Measurements from ENCODE around the gene KDM7A. TPM values are rescaled to one million over a fixed set of nuclear protein-coding genes. Genes with fewer than 3 reads are reported as not detected.
"Not testable (repeated sequence)": the region's sequence is repeated elsewhere in the genome, so short reads cannot be mapped to it uniquely, and the experiment has no call there.

KDM7A gene
- total RNA-seq, 2 donors from 2014 or later: 12.8 to 15.4 TPM

GRCh38 chr7:140175221-140176121 is 1.3 kb downstream of the KDM7A start:
- Histone ChIP-seq H3K36me3 (no peaks in the 10 kb centered on the region), H3K9me3 (no peaks in the 10 kb centered on the region), H3K27ac (peak overlapping the region; percentile 100), H3K4me3 (peak overlapping the region; percentile 88 to 91), H3K4me1 (peaks cover 0 to 27% of the 10 kb centered on the region in 2 donors), H3K27me3 (no peaks in the 10 kb centered on the region)
- TF ChIP-seq, protein P1, sequence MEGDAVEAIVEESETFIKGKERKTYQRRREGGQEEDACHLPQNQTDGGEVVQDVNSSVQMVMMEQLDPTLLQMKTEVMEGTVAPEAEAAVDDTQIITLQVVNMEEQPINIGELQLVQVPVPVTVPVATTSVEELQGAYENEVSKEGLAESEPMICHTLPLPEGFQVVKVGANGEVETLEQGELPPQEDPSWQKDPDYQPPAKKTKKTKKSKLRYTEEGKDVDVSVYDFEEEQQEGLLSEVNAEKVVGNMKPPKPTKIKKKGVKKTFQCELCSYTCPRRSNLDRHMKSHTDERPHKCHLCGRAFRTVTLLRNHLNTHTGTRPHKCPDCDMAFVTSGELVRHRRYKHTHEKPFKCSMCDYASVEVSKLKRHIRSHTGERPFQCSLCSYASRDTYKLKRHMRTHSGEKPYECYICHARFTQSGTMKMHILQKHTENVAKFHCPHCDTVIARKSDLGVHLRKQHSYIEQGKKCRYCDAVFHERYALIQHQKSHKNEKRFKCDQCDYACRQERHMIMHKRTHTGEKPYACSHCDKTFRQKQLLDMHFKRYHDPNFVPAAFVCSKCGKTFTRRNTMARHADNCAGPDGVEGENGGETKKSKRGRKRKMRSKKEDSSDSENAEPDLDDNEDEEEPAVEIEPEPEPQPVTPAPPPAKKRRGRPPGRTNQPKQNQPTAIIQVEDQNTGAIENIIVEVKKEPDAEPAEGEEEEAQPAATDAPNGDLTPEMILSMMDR (IDR thresholded peaks at IDR 0.05): peak; percentile 51 to 83
- peak; percentile 98 for DNase-seq (ENCODE audit: low spot score)

- no peak for DNase-seq (ENCODE audit: low spot score)
- TF ChIP-seq, protein P1 (IDR thresholded peaks at IDR 0.05): no peak
- Histone ChIP-seq H3K4me3 (no peak overlapping the region), H3K4me1 (peaks cover 0 to 30% of the 10 kb centered on the region in 2 donors), H3K27me3 (no peaks in the 10 kb centered on the region), H3K27ac (peak overlapping the region; percentile 5 to 100), H3K9me3 (no peaks in the 10 kb centered on the region), H3K36me3 (no peaks in the 10 kb centered on the region)
These were observed 2.6 kb downstream of the KDM7A start for GRCh38 chr7:140174217-140174616.

- Histone ChIP-seq H3K27ac (no peak overlapping the region), H3K9me3 (no peaks in the 10 kb centered on the region), H3K4me1 (peaks cover 0 to 24% of the 10 kb centered on the region in 2 donors), H3K36me3 (no peaks in the 10 kb centered on the region), H3K27me3 (no peaks in the 10 kb centered on the region), H3K4me3 (no peak overlapping the region)
- DNase-seq (ENCODE audit: low spot score): no peak
- TF ChIP-seq, protein P1 (IDR thresholded peaks at IDR 0.05): no peak
These were observed 6.4 kb downstream of the KDM7A start for GRCh38 chr7:140170375-140170774.

DNA sequence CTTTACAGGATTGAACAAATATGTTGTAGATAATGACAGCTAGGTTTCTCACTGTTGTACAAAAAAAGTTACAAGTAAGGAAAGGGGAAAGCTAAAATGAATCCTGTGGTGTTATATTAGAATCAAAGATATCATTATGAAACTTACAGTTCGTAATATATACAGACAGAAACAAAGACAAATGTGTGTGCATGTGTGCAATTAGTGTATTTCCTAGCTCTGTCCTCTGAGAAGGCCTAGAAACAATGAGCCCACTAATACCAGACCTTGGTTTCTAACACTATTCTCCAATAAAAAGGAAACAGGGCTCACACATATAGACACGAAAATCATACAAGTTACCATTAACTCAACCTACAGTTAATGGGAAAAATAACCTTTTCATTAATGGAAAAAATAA is 8.0 kb downstream of the KDM7A start:
- peaks cover 0 to 13% of the 10 kb centered on the region in 2 donors for H3K4me1 ChIP-seq
- TF ChIP-seq, protein P1 (IDR thresholded peaks at IDR 0.05): no peak
- no peak for DNase-seq (ENCODE audit: low spot score)
- no peak overlapping the region for H3K4me3 ChIP-seq
- no peaks in the 10 kb centered on the region for H3K36me3 ChIP-seq
- no peaks in the 10 kb centered on the region for H3K9me3 ChIP-seq
- H3K27ac ChIP-seq: no peak overlapping the region
- H3K27me3 ChIP-seq: no peaks in the 10 kb centered on the region

GRCh38 chr7:140165422-140165821 is 11.4 kb downstream of the KDM7A start:
- TF ChIP-seq, protein P1 (IDR thresholded peaks at IDR 0.05): no peak
- DNase-seq (ENCODE audit: low spot score): no peak
- Histone ChIP-seq H3K27ac (no peak overlapping the region), H3K4me3 (no peak overlapping the region), H3K36me3 (no peaks in the 10 kb centered on the region), H3K9me3 (no peaks in the 10 kb centered on the region), H3K4me1 (peaks cover 0 to 17% of the 10 kb centered on the region in 2 donors), H3K27me3 (no peaks in the 10 kb centered on the region)

DNA sequence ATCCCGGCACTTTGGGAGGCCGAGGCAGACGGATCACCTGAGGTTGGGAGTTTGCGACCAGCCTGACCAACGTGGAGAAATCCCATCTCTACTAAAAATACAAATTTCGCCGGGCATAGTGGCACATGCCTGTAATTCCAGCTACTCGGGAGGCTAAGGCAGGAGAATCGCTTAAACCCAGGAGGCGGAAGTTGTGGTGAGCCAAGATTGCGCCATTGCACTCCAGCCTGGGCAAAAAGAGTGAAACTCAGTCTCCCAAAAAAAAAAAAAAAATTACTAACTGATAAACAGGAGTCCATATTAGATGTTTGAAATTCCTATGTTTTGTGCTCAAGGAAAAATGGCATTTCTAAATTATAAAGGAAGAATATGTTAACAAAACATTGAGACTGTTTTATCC is 14.7 kb downstream of the KDM7A start:
- DNase-seq (ENCODE audit: low spot score); H3K9me3 ChIP-seq; H3K27ac ChIP-seq; H3K4me3 ChIP-seq; H3K27me3 ChIP-seq; H3K36me3 ChIP-seq: not testable (repeated sequence)
- H3K4me1 ChIP-seq: peaks cover 0 to 20% of the 10 kb centered on the region in 2 donors

Data from right atrium auricular region (tissue), 2 donors.